ENCODE measurements around the gene FOXA2.

DNA sequence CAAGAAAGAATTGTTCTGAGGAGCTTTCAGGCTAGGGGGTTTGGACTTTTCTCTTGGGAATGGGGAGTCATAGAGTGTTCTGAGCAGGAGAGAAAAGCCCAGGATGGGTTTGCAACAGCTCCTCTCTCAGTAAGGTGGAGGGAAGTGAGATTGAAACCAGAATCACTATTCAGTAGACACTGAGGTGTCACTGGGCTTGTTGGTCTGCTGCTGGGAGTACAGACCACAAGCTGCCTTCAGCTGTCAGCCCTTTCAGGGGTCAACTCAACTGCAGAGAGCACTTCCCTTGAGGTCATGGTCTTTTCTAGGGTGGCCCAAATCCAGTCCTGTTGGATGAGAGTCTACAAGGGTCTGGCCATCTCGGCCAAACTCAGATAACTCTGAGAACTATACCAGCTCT lies 12.9 kb upstream of the FOXA2 start:
- no peak for TF ChIP-seq EZH2 (IDR thresholded peaks at IDR 0.05; ENCODE audit: borderline replicate concordance, insufficient read depth, low read depth, low read length, poor library complexity, severe bottlenecking)
- no peak for TF ChIP-seq CTCF (IDR thresholded peaks at IDR 0.05)
